ENCODE measurements around the gene CFAP99.

- TF ChIP-seq YY1 (IDR thresholded peaks at IDR 0.05; ENCODE audit: insufficient read depth, insufficient read length) (no peak), ZNF274 (IDR thresholded peaks at IDR 0.05; ENCODE audit: low read depth, low read length) (no peak), SUZ12 (IDR thresholded peaks at IDR 0.05; ENCODE audit: extremely low read depth, insufficient read depth, insufficient read length) (no peak)
Measured at GRCh38 chr4:2507855-2508254, 89.1 kb downstream of the CFAP99 start.

All from NT2/D1 (cell line).